T-helper 1 cell (primary cell): Measurements from ENCODE around the gene RSF1.
"Not testable (repeated sequence)": the region's sequence is repeated elsewhere in the genome, so short reads cannot be mapped to it uniquely, and the experiment has no call there.

Experiments
- DNase-seq, 5 donors: peaks; one replicate each; pipeline ENCODE4 v3.0.0-alpha.2; 2012 to 2020

Gene RSF1

GRCh38 chr11:77665240-77665965 lies 155.1 kb downstream of the RSF1 start:
- no peak for DNase-seq

DNA sequence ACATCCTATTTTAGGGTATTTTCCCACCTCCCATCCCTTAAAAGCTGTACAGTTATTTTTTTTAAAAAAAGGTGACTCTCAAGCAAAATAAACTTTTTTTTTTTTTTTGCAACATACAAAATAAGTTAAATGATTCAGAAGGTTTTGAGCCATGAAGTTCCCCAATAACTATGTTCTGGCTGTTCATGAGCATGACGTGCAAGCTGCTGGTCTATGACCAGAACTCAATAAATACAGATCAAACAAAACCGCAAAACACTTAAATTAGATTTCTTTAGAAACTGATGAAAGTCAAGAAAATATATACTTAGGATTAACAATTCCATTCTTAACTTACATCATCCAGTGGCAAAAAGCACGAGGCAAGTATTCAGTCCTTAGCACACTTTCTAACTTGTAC lies 158.9 kb downstream of the RSF1 start:
- no peak for DNase-seq

DNA sequence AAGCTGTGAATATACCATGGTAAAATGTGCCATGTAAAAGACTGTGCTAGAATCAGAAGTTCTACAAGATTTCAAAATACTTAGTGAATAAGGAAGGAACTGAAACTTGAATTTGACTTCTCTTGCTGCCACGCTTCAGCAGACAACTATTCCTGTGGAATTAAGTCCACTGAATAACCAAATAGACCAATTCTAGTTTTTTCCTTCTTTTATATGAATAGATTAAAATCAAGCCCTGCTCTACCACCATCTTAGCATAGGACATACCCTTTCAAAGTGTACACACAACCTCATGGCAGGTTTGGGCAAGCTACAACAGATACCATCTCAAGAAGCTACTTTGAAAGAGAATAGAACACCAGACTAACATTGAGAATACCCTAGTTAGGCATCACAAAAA lies 159.6 kb downstream of the RSF1 start:
- DNase-seq: no peak

DNA sequence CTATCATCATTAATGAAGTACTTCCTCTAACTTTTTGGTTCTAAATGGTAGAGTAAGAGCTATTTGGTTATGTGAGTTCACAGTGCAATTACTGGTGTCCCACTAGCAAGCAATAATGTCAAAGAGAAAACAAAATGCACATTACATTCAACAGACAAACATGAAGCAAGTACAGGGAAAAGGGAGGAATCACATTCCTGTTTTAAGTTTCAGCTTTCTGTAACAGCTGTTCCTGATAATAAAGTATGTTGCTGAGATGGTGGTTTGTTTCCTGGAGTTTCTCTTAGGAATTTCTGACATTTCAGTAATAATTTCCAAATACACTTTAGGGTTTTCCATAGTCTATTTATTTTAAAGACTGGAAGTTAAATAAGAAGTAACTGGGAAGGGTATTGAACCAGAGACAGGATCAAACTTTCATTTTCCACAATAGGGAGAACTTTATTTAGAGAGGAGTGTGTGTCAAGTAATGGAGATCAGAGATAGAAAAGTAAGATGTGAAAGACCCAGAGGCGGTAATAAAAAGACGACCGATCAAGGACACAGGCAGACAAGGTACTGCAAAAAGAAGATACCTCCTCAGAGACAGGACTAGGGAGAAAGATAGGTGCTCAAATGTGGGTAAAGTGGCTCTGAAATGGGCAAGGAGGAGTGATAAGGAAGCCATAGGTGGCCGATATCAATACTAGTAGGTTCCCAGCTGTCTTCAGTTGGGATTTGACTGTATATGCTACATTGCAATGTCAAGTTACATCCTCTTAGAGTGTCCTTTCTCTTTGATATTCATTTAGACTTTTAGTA lies 162.1 kb downstream of the RSF1 start:
- DNase-seq: no peak

DNA sequence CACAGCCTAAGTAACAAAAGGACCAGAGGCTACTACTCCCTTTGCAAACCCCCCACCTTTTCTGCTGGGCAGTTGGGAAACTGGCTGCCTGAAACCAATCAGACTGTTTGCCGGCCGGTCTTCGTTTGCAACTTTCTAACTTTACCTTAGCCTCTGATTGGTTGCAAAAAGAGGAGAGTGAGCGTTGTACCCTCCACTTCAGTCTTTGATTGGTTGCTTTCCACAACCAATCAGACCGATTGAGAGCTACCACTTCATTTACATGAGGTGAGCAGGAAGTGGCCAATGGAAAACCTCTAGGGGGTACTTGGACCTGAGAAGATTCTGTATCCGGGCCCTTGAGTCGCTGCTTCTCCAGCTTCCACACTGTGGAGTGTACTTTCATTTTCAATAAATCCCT lies 164.2 kb downstream of the RSF1 start:
- DNase-seq: no peak

DNA sequence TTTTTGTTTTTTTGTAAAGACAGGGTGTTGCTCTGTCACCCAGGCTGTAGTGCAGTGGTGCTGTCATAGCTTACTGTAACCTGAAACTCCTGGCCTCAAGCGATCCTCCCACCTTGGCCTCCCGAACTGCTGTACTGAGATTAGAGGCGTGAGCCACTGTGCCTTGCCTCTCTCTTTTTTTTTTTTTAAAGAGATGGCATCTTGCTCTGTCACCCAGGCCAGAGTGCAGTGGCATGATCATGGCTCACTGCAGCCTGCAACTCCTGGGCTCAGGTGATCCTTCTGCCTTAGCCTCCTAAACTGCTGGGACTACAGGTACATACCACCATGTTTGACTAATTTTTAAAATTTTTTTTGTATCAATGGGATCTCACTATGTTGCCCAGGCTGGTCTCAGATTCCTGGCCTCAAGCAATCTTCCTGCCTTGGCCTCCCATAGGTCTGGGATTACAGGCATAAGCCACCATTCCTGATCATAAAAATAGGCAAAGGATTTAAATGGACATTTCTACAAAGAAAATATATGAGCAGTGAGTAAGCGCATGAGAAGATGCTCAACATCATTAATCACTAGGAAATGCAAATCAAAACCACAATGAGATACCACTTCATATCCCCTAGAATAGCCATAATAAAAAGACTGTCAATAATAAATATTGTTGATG lies 165.6 kb downstream of the RSF1 start:
- no peak for DNase-seq

- no peak for DNase-seq
Observed at GRCh38 chr11:77650123-77650522, 170.4 kb downstream of the RSF1 start.

DNA sequence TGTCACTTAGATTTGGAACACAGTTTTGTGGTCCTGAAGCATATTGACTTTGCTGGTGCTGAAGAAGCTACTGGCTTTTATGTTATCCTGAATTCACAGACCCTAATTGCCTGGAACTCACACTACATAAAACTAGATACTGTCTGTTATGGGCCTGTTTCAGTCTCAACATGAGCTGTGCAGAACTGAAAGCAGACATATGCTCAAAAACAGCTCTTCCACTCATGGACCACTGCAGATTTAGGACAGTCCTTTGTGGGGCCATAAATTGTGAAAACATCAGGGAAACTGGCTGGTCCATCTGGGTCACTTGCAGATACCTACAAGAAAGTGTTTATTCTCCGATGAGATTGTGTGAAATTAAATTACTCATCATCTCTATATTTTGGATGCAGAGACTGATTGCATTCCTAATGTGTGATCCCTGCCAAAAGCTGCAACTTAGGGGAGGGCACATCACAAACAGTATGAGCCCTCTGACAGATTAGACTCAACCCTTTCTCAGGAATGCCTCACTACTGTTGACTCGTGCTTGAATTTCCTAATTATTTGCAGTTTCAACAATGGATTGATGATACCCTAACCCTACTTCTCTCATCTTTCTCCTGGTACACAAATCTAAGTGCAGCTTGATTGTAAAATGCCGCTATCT lies 172.7 kb downstream of the RSF1 start:
- DNase-seq: no peak

- no peak for DNase-seq
Observed at GRCh38 chr11:77644887-77645286, 175.6 kb downstream of the RSF1 start.

GRCh38 chr11:77642228-77642627 lies 178.3 kb downstream of the RSF1 start:
- no peak for DNase-seq

DNA sequence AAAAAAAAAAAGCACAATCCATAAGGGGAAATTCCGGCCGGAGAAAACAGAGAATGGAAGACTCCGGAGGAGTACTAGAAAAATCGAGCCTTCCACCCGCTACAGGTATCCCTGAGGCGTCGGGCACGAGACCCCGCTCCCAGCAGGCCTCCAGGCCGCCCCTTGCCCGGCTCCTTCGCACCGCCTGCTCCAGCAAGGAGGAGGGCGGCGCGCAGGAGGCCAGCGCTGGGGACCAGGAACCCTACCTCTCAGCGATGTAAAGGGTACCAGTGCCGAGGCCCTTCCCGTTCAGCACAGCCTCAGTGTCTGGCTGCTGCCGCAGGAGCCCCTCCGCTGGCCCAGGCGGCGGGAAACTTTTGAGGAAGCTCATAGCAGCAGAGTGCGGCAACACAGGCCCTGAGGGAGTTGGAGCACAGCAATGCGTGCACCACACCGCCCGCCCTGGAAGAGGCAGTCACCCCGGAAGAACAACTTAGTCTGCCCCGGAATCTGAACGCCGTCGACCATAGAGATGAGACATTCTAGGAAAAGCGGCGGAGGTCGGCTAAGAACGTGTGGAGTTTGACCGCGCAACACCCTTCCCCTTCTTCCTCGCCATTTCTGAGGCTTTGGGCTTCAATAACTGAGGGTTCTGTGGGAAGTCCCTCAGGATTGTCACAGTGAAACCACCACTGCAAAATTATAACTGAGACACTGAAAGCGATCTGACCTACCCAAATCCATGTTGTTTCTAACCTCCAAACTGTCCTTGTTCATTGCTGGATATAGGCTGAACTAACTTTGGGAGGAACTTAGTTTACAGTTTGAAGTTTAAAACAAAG lies 183.0 kb downstream of the RSF1 start, which contains the start of gene CLNS1A:
CLNS1A (minus strand) TSS at position 450 of the 821 bp plus-strand sequence; CDS start at position 370, 80 bp downstream.
- peak; percentile 55 to 85 (median 67) for DNase-seq

- DNase-seq: no peak
Observed at GRCh38 chr11:77636731-77637344, 183.7 kb downstream of the RSF1 start.

DNA sequence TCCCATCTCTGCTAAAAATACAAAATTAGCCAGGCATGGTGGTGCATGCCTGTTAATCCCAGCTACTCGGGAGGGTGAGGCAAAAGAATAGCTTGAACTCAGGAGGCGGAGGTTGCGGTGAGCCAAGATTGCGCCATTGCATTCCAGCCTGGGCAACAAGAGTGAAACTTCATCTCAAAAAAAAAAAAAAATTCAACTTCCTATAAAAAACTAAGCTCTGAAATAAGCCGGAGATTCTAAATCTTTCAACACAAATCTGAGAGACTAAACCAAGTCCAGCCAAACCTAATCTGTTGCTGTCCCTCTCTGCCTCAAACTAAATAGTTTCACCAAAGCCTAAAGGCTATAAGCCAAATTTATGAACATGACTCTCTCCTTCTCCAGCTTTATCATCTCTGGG lies 186.6 kb downstream of the RSF1 start:
- not testable (repeated sequence) for DNase-seq

DNA sequence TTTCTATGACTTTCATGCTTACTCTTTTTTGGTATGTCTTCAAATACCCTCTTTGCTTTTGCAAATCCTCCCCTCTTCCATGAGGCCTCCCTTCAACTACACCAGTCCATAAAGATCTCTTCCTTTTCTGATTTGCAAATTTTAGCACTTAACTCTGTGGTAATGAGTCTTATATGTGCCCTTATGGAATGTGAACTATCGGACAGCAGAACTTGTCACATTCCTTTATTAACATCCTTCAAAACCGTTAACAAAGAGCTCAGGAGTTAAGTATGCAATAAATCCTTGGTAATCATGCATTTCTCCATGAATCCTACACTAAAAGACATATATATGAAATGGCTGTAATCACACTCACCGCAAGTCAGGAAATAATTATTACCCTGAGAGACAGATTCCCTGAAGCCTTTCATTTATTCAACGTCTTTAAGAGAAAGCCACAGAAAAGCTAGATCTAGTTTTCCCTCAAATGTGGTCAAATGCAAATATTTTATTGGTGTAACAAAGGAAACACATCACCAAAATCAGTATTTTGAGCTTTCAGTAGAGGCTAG lies 190.3 kb downstream of the RSF1 start:
- DNase-seq: no peak

DNA sequence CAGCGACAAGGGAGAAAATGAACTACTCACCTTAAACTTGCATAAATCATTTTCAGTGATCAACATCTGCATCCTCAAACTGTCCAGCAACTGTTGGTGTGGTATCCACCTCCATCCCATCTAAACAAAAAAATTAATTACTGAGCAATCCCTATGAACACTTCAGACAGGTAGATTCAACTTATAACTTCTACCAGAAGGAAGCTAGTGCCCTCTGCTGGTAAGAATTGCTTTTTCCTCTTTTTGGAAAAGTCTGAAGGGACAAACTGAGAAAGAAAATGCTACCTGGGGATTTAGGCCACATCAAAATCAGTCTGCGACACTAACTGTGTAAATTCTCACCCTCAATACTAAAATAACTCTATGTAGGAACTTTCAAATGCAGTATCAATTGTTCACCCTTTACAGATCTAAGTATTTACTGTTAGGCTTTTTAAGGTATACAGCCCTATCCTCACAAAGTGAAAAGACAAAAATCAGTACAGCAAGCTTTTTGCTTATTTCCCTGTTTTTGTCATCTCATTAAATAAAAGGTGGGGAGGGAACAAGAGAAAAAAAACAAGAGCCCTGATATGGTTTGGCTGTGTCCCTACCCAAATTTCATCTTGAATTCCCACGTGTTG lies 200.8 kb downstream of the RSF1 start:
- peak in 2 of 5 donors; percentile 5 to 33 for DNase-seq

DNA sequence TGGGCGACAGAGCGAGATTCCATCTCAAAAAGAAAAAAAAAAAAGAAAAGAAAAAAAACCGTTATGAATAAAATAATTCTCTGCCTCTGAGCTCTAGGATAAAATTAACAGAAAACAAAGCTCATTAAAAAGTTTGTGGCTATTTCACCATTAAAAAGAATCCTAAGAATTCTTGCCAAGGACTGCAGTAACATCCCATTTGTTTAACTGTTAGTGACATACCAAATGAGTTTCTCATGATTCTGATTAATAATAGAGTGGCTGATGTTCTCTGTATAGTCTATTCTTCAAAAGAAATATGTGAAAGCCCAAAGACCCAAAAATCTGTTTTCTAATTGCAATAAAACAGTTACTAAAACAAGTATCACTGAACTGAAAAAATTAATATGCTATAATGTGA lies 202.6 kb downstream of the RSF1 start:
- DNase-seq: no peak

- no peak for DNase-seq
Observed at GRCh38 chr11:77611921-77612320, 208.6 kb downstream of the RSF1 start.
